HL-60/S4 treated with retinoic acid at 250 ng/mL for 4 days and 3 days (cell line): ENCODE data around the gene SIRT5.

Source experiments
- in situ Hi-C: fragments of 300-500 bp; cut with MboI; formaldehyde crosslinking; loops from 2 replicates; pipeline ENCODE4 v1.7.0; 2022; ENCODE audit warnings: low sequenced_read_pairs

SIRT5 gene

DNA sequence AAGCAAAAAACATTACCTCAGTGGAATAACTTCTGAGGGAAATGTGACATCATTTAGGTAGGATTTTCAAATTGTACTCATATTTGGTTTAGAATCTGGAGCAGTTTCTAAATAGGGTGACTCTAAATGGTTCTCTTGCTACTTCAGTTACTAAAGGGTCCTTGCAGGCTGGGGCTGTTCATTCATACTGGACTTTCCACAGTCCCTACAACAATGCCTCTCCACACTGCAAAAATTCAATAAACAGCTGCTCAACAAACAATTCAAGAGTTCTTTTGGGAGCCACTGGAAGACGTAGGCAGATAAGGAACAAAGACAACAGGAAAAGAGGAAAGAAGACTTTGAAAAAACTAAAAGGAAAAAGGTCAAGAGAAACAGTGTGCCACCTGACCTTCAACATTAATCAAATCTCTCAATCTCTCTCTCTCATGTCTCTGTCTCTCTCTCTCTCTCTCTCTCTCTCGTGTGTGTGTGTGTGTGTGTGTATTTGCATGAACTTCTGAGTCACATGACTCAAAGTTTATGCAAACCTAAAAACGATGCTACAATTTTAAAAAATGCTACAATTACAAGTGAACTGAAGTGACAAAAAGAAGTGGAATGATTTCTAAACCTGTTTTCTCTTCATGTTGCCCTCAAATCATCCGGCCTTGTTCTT is 55.2 kb downstream of the SIRT5 start:
- in situ Hi-C loops: no loop called here

DNA sequence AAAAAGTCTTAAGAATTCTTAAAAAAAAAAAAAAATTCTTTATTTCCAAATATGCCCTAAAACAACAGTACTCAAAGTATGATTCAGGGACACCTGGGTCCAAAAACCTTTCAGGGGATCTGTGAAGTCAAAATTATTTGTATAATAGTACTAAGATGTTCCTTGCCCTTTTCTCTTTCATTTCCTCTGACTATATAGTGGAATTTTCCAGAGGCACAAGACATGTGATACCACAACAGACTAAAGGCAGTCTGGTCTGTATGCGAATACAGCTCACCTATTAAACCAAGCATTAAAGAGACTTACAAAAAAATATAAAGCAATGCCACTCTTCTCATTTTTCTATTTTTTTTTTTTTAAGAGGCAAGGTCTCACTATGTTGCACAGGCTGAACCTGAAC is 56.1 kb downstream of the SIRT5 start:
- in situ Hi-C loops: no loop called here

DNA sequence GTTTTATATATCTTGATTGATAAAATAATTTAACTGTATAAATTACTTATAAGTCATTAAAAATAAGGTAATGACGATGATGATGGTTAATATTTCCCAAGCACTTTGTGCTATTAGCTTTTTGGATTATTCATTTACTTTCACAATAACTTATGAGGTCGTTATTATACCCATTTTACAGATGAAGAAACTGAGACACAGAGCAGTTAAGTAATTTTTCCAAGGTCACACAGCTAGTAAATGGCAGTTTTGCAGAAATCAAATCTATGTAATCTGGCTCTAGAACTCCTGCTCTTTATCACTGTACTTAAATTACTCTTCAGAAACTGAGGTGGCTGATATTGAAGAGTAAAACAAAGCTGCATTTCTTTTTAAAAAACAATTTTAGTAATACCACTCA is 58.9 kb downstream of the SIRT5 start:
- in situ Hi-C loops: no loop called here

DNA sequence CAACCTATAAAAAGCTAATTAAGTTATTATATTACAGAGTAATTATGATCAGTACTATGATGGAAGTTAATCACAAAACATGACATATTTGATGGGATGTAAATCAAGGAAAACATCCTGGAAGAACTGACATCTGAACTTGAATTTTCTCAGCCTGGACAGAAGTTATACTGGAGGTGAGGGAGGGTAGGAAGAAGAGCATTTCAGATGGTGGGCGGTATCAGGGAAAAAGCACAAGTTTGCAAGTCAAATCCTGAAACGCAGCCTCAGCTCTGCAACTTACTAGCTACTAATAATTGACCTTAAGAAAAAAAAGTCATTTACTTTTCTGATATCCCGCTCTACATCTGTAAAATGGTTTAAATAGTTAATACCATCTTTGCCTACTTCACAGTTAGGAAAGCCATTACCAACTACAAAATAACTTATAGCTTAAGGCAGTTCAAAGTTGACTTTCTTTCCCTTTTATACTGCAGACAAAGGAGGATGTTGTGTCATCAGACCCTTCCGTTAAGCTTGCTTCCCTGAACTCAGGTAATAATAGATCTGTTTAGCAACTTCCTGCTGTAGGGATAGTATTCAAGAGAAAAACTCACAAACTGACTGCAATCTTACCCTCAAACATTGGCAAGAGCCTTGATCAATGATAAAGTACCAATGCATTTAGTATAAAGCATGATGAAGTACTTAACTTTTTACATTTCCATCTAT is 61.7 kb downstream of the SIRT5 start:
- in situ Hi-C loops: no loop called here

DNA sequence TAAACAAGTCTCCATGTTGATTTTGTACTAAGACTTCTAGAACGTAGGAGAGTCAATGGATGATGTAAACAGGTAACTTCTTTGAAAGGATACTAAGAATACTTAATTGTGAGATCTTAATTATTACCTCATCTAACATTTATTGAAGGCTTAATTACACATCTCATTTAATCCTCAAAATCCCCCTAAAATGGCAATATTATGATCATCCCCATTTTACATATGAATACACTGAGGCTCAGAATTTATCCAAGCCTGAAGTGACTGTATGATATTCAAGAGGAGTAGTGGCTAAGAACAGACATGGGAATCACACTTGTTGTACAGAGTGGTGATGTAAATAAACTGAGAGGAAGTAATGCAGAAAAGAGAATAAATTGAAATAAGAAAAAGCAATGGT is 63.6 kb downstream of the SIRT5 start:
- in situ Hi-C loops: no loop called here

DNA sequence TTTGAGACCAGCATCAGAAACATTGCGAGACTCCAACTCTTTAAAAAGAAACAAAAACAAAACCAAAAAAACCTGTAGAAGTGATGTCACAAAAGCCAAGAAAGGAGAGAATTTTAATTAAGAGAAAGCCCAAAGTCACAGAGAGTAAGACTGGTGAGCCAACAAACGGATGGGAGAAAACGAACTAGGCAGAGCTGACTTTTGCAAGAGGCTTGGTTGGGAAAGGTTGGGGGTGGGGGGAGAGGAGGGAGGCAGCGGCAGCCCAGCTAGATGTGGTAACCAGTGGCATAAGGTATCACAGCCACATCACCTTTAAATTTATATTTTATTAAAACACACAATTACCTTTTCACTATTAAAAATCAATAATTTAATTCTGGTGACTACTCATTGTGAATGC is 64.2 kb downstream of the SIRT5 start:
- in situ Hi-C loops: no loop called here

DNA sequence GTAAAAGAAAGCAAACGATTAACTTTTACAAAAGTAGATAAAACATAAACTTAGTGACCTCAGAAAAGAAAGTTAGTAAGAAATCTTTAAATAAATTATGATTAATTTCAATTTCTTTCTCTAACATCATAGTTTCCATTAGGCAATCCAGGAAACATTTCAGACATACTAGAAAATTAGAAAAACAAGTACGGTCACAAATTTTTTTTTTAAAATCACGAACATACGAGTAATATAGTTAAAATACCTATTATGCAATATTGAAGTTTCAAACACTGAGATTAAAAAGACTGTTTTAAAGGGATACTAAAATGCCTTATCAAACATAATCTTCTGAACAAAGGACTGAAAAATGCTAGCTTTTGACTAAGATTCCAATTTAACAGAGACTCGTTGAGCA is 66.9 kb downstream of the SIRT5 start:
- in situ Hi-C loops: no loop called here

DNA sequence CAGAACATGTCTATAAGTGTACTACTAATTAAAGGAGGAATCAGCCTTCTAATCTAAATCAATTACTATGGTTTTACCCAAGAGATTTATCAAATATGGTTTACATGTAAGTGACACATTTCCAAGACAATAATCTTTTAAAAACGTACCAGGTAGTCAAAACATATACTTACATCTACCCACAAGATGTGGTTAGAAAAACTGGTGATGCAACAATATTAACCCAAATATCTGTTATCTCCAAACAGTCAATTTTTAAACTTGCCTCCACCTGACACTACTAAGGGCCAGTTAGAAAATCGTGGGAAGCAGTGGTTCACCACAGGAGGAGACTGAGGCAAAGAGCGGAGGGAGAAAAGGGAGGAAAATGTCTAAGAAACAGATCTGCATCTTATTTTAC is 68.7 kb downstream of the SIRT5 start:
- in situ Hi-C loops: no loop called here

DNA sequence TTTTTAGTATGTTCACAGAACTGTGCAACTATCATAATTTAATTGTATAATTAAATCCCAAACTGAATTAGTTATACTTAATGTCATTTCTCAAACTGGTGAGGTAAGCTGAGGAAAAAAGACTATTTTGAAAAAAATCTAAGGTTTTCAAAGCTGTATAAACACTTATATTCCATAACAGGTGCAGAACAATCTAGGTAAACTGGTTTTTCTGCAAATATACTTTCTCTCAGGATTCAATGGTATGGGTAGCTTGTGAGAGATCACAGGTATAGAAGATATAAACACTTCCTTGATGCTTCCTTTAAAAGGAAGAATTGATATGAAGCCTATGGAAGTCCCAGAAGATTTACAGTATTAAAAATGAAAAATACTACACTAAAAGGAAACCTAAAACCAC is 74.4 kb downstream of the SIRT5 start:
- in situ Hi-C loops: no loop called here

DNA sequence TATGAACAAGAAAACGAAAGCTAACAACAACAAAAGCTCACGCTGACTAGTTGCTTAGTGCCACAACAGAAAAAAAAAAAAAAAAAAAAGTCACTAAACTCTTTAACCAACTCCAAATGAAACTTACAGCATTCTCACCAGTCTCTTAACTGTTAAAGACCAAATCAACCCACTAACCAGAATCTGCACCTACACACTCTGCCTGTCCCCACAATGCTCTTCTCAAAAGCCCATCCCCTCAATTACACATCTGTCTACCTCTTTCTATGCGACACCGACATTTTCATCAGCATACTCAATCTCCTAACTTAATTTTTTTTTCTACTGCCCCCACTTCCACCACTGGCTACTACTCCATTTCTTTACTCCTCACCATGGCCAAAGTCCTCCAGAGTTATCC is 75.0 kb downstream of the SIRT5 start:
- in situ Hi-C loops: no loop called here

DNA sequence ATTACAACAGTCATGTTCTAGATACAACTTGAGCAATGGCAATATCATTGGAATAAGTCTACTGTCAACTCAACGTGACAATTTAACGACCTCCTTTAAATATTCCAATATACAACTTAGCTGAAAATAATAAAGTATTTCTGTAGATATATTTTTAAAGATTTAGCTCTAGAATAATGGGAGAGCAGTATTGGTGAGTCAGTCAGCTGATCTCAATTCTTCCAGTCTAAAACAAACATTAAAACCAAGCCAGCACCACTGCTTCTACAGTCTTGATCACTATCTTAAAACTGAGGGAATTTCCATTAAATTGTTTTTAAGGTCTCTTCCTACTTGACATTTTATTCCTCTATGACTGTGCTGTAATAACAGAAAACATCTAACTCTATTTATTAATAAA is 78.9 kb downstream of the SIRT5 start:
- in situ Hi-C loops: no loop called here

DNA sequence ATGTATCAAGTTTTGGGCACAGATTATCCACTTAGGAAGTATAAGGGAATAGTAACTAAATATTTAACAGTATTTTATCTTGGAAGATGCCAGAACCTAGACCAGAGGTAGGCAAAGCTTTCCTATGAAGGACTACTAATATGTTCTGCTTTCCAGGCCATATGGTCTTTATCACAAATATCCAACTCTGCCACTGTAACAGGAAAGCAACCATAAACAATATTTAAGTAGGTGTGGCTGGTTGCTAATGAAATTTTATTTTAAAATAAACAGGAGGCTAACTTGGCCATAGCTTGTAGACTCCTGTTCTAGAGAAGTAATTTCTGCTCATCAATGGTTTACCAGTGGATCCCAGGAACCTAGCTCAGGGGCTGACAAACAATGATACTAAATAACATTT is 80.1 kb downstream of the SIRT5 start:
- in situ Hi-C loops: no loop called here

DNA sequence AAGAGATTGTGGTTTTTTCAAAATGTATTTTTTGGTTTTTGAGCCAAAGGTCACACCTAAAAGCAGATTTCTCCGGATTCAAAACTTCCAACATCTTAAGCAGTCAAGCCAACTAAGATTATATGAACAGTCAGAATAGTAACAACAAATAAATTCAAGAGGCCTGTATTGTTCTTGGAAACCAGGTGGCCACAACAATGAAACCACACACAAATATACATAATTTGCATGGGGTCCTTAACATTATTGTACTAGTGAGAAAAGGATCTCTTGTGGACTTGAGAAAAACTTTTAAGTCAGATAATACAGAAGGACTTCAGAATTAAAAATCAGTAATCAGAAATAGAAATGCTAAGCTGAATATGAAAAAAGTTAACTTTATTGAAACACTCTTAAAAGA is 81.3 kb downstream of the SIRT5 start:
- in situ Hi-C loops: no loop called here

DNA sequence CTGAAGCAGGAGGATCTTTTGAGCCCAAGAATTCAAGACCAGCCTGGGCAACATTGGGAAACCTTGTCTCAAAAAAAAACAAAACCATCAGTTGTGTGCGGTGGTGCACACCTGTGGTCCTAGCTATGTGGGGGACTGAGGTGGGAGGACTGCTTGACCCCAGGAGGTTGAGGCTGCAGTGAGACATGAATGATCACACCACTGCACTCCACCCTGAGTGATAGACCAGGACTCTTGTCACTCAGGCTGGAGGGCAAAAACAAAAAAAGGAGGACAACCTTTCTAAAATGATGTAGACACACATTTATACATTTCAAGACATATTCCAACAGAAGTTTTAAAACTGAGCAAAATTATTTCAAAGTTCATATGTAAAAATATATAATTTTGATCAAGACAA is 85.9 kb downstream of the SIRT5 start:
- in situ Hi-C loops: no loop called here

DNA sequence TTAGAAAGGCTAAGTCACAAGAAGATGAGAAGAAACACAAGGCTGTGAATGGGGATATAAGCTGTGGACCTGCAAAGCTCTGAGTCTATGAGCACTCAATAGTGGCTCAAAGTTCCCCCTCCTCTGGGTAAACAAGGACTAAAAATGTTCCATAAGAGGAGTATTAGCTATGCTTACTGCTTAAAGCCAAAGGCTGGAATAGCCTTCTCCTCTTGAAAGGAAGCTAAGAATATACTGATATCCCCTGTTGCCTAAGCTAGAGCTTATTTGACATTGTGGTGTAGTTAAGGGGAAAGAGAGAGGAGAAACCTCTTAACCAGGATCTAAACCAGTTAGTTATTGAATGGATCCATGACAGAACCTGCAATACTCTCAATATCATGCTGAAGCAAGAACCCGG is 86.5 kb downstream of the SIRT5 start:
- in situ Hi-C loops: no loop called here

DNA sequence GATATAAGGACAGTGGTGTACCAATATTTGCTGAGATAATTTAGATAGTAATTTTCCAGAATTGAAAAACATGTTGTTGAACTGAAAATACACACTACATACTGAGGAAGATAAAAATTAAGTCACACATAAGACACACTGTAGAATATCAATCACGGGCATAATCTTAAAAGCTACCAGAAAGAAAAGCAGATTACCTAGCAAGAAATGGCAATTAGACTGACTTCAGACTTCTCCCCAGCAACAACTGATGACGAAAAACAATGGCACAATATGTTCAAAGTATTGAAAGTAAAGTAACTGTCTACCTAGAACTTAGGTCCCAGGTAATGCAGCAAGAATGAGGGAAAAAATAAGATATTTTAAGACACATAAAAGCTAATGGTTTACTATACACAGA is 87.2 kb downstream of the SIRT5 start:
- in situ Hi-C loops: no loop called here

DNA sequence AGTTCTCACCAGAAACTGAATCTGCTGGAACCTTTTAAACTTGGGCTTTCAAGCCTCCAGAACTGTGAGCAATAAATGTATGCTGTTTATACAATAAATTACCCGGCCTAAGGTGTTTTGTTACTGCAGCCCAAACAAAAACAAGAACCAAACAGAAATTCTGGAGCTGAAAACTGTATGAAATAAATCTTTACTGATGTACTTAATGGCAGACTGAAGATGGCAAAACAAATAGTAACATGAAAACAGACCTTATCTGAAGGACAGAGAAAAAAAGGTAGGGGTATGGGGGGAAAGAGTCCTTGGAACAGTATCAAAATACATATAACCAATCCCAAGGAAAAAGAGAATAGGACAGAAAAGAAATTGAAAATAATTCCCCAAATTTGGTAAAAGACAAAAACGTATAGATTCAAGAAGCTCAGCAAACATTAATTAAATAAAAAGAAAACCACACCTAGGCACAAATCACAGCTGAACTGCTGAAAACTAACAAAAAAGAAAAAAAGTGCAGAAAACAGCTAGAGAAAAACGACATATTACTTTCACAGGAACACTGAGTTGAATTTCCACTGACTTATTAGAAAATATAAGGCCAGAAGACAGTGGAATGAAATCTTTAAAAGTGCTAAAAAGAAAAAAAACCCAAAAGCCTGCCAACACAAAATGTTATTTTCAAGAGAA is 88.4 kb downstream of the SIRT5 start:
- in situ Hi-C loops: no loop called here

DNA sequence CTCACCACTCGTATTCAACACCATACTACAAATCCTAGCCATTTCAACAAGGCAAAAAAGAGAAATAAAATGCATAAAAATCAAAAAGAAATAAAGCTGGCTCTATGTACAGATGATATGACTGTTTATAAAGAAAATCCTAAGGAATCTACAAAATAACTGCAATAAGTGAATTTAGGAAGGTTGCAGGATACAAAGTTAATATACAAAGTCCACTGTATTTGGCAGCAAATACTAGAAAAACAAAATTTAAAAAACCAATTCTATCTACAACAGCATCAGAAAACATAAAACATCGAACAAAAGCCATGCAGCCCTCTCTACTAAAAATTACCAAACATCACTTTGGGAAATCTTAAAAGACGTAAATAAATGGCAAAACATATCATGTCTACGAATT is 89.6 kb downstream of the SIRT5 start:
- in situ Hi-C loops: no loop called here
